ENCODE measurements around the gene DOCK10.

DOCK10 gene

DNA sequence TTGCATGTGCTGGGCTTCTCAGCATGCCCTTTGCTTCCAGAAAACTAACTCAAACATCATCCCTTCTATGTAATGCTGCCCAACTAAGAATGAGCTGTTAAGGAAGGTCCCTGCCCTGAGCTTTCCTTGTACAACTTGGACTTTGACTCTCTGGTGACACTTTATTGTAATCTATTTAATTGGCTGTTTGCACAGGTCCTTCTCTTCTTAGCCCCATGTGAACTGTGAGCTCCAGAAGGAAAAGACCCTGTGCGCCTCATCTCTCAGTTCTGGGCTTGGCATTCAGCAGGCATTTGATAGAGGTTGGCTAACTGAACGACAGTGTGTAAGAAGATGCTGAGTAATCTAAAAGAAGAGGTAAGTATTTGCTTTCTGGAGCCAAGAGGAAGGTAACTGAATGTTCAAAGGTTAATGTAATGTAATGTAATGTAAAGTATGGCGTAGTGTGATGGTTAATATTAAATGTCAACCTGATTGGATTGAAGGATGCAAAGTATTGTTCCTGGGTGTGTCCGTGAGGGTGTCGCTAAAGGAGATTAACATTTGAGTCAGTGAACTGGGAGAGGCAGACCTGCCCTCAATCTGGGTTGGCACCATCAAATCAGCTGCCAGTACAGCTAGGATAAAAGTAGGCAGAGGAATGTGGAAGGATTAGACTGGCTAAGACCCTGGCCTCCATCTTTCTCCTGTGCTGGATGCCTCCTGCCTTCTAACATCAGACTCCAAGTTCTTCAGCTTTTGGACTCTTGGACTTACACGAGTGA, 265.3 kb downstream of the DOCK10 start:
- DNase-seq (ENCODE audit: low spot score): no peak

DNA sequence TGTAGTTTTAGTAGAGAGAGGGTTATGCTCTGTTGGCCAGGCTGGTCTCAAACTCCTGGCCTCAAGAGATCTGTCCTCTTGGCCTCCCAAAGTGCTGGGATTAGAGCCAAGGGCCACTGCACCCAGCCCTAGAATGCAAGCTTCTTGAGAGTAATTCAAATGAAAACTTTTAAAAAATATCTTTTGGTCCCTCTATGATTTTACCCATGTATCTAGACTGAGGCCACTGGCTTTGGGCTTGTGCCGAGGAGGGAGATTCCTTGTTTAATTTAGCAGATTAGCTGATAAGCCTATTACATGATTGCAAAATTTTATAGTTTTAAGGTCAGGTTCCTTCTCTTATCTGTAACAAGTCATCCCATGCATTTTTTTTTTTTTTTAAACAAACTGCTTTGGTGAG, 266.6 kb downstream of the DOCK10 start:
- no peak for DNase-seq (ENCODE audit: low spot score)

DNA sequence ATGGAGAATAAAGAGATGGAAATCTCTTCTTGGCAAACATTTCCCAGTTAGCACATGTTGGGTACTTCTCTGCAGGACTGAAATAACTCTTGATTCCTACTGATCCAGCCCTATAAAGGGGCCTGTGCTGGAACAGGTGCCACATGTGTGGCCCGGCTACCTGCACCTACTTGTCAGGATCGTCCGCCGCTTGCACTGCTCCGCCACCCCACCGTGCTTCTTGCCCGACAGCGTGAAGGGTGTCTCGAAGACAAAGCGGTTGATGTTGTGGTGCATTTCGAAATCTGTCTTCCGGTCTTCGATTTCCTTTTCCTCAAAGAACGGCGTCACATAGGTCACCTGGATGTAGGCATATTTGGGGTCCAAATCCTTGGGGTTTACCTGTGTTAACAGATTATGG, 267.5 kb downstream of the DOCK10 start:
- no peak for DNase-seq (ENCODE audit: low spot score)

DNA sequence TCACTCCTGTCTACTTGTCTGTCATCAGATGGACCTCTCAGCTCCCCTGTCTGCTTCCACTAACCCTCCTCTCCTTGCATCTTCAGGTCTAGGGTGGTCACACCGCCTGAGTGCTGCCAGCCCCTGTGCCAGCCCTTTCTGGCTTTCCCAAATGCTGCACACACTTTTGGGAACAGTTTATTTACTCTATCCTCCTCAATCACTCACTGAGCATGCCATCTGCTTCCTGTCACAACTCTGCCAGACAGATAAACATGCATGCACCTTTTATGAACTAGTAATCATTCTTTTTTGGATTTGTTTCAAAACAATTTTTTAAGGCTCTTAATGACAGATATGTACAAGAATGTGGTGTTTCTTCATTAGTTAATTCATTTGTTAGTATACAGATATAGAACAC, 269.8 kb downstream of the DOCK10 start:
- DNase-seq (ENCODE audit: low spot score): no peak

DNA sequence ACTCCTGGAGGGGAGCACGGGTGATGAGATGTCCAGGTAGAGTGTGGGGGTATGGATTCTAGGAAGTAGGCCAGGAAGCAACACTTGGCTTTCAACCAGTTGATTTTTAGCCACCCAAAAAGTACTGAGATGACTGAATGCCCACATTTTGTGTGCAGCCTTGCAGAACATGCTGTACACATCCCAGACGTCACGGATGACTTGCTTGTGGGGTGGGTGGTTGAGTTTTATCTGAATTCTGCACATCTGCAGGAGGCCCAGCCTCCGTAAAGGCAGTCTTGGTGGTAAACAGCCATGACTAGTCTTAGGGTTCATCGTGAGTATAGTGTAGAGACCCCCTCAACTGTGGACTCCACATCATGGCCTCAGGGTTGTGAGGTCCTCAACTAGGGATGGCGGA, 272.8 kb downstream of the DOCK10 start:
- no peak for DNase-seq (ENCODE audit: low spot score)

DNA sequence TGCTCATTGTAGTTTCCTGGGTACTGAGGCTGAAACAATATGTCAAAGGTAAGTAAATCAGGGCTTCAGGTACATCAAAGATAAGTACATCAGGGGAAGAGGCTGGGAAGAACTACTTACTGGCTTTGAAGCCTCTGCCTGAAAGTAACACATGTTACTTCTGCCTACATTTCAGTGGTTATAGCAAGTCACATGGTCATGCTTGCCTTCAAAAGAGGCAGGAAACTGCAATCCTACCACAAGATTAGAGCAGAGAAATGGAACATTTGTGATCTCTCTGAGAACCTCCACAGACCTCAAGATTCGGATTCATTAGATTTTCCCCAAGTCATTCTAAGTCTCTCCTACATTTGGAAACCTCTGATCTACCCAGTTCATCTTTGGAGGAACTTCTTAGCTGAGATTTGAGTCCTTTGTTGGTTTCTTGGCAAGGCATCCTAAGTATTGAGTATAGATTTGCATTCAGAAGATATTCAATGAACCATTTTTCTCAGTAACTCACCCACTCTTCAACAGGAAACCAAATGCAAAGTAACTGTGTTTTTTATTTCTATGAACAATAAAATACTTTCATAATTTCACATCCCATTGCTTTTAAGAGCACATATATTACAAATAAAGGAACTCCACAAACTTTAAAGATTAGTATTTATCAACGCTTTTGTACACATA, 277.6 kb downstream of the DOCK10 start:
- DNase-seq (ENCODE audit: low spot score): no peak

DNA sequence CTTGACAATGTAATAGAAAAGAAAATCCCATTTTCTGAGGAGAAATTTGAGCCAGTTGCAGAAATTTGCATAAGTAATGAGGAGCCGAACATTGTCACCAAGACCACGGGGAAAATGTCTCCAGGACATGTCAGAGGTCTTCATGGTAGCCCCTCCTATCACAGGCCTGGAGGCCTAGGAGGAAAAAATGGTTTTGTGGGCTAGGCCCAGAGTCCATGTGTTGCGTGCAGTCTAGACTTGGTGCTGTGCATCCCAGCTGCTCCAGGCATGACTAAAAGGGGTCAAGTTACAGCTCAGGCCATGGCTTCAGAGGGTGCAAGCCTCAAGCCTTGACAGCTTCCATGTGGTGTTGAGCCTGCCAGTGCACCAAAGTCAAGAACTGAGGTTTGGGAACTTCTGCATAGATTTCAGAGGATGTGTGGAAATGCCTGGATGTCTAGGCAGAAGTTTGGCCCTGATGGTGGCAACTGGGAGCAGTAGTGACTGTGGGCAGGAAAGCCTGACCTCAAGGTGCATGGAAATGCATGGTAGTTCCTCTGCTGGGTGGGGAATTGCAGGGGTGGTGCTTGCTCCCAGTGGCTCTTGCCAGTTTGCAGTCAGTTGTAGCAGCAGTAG, 284.2 kb downstream of the DOCK10 start:
- DNase-seq (ENCODE audit: low spot score): no peak

DNA sequence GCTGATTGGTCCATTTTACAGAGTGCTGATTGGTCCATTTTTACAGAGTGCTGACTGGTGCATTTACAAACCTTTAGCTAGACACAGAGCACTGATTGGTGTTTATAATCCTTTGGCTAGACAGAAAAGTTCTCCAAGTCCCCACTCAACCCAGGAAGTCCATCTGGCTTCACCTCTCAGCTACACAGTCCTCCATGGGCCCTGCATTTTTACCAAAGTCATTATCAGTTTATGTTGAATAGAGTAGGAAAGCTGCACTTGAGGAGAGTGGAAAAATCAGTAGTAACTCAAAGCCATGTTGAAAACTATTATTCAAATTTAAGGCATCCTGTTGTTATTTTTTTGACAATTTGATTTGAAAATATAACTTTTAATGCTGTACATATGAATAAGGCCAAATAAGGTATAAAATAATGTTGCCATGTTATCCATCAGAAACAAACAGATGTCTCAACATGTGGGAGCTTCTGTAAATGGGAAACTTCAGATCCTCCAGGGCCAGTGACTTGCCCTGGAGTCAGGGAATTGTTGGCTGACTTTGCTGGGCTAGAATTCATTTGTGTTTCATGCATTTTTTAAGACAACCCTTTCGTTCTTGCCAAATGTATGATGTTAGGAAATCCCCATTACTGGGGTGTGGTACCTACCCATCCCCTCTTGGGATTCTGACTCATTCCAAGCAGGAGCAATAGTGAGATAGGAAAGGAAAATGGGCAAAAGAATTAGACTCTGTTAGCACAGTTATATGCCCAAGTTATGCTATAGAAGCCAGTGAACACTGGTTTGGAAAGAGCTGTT, 288.3 kb downstream of the DOCK10 start:
- DNase-seq (ENCODE audit: low spot score): no peak

DNA sequence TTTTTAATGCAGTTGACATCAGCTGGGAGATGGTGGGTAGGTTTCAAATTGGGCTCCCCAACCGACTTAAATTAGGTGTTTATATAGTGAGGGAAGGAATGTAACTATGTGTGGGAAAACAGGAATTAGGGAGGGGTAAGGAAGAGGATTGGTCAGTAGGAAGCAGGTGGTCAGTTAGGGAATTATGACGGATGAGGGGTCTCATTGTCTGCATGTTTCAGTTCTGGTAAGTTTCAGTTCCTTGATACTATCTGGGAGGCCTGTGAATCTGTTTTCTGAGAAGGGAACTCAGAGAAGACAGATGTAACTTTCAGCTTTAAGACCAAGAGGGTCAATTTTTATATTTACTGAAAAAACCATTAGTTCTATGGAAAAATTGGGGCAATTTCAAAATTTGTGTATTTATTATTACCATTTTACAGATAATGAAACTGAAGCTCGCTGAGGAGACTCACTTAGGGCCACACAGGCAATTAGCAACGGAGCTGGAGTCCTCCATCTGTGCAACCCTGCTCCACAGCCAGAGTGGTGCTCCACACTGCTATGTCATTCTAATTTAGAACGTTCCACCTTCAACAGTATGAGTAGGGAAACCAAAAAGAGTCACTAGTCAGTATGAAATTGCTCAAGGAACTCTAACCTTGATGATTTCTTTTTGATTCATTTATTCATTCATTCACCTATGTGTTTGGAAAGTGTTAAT, 290.1 kb downstream of the DOCK10 start:
- no peak for DNase-seq (ENCODE audit: low spot score)

DNA sequence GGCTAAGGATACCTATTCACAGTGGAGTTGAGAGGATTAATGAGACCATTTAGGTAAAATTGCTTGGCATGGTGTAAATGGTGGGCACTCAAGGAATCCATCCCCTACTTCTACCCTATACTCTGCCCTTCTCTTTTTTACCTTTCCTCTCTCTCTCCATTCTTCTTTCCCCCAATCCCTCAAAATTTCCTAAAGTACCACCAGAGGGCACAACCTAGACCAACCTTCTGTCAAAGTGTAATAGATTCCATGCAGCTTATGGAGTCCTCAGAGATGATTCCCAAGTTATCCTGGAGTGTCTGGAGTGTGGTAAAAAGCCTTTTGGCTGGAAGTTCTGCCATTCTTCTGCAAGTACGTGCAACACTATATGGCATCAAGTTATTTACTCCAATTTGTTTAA, 293.1 kb downstream of the DOCK10 start:
- no peak for DNase-seq (ENCODE audit: low spot score)

DNA sequence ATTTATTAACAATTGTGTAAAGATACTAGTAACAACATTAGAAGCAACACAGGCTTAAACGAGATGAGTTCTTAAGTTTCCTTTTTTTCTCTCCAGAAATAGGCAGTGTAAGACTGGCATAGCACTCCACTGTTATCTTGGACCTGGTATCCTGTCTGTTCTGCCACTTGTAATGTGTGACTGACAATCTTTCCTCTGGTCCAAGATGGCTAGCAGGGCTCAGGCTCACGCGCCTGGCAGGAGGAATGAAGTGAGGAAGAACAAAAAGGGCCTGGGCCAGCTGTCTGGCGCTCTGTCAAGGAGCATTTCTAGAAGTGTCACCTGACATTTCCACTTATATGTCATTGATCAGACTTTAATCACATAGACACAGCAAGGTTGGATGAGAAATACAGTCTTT, 294.5 kb downstream of the DOCK10 start:
- no peak for DNase-seq (ENCODE audit: low spot score)

DNA sequence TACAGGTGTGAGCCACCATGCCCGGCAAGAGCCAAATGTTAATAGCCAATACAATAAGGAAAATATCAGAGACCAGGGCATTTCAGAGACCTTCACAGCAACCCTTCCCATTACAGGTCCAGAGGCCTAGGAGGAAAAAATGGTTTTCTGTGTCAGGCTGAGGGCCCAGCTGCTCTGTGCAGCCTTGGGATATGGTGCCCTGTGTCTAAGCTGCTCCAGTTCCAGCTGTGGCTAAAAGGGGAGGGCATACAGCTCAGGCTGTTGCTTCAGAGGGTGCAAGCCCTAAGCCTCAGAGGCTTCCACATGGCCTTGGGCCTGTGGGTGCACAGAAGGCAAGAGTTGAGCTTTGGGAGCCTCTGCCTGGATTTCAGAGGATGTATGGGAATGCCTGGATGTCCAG, 306.0 kb downstream of the DOCK10 start:
- DNase-seq (ENCODE audit: low spot score): no peak

DNA sequence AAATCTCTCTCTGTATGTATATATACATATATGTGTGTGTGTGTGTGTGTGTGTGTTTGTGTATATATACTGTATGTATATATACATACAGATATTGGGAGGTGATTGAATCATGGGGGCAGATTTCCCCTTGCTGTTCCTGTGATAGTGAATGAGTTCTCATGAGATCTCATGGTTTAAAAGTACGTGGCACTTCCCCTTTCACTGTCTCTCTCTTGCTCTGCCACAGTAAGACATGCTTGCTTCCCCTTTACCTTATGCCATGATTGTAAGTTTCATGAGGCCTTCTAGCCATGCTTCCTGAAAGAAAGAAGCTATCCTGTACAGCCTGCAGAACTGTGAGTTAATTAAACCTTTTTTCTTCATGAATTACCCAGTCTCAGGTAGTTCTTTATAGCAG, 307.3 kb downstream of the DOCK10 start:
- no peak for DNase-seq (ENCODE audit: low spot score)

DNA sequence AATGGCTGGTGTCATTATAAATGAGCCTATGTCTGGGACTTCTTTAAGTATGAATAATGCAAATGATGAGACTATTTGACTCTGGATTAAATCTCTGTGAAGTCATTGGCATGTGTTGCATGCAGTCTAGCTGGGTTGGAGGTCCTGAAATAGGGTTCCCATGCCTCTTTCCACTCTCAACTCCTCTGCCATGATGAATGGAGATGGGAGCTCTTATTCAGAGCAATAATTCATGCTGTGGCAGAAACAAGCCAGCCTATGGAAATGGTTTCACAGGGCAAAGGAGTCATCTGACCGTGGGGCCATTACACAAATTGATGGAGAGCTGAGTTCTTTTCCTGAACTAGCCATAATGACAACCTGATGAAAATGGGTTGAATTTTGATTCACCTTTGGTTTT, 310.6 kb downstream of the DOCK10 start:
- no peak for DNase-seq (ENCODE audit: low spot score)

DNA sequence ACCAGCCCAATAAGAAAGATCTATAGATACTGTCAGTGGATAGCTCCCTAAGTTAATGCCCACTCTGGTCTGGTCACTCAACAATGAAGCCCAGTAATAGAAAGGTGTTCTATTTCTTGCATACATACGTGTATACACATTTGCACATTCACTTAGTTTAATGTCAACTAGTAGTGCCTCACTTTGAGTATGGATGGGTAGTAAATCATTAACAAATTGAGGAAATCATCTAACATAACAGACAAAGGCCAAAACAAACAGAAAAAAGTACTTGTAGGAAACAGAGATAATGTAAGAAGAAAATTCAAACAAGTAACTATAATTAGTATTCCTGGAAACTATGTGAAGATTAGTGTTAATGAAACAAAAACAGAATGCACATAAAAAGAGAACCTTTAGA, 312.8 kb downstream of the DOCK10 start:
- DNase-seq (ENCODE audit: low spot score): no peak

DNA sequence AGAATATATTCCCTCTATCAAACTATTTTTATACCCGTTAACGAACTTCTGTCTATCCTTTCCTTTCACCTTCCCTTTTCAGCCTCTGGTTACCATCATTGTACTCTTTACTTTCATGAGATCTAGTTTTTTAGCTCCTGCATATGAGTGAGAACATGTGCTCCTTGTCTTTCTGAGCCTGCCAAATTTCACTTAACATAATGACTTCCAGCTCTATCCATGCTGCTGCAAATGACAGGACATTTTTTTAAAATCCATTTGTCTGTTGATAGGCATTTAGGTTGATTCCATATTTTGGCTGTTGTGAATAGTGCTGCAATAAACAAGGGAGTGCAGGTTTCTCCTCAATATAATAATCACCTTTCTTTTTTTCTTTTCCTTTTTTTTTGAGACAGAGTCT, 317.9 kb downstream of the DOCK10 start:
- no peak for DNase-seq (ENCODE audit: low spot score)

DNA sequence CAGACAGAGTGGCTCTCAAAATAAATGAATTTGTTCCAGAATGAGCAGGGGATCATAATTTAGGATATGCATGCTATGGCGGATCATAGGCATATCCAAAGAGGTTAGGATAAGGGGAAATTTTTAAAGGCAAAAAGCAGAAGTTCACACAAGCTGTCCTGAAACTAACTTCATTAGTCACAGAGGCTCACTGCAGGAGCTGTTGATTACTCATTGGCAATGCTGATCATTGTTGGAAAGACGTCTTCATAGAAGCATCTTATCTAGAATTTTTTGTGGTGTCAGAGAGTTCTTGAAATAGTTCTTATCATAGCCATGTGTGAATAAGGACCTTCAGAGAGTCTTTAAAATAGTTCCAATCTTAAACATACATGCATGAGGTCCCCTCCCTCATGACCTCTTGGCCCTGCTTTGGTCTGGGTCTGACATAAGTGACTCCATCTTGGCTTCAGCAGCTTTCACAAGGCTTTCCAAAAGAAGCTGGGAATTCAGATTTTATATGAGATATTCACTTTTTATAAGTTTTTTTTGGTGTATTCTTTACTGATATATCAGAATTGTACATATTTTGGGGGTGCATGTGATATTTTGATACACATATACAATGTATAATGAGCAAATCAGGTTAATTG, 318.6 kb downstream of the DOCK10 start:
- no peak for DNase-seq (ENCODE audit: low spot score)

DNA sequence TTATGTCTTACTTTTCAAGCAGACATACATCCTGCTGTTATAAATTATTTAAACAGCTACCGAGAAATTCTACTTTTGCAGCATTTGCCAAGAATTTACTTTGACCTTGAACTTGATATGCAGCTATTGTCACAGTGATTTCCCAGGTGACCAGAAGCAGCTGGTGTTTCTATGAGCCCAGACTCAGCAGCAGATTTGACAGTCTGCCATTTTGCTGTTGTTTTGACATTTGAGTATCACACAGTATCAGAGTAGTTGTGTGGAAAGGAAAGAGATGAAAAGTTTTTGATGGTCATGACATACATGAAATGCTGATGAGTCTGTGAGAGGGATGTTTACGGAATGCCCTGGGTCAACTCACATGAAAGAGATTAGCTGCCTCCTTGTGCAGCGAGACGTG, 319.5 kb downstream of the DOCK10 start:
- DNase-seq (ENCODE audit: low spot score): no peak

DNA sequence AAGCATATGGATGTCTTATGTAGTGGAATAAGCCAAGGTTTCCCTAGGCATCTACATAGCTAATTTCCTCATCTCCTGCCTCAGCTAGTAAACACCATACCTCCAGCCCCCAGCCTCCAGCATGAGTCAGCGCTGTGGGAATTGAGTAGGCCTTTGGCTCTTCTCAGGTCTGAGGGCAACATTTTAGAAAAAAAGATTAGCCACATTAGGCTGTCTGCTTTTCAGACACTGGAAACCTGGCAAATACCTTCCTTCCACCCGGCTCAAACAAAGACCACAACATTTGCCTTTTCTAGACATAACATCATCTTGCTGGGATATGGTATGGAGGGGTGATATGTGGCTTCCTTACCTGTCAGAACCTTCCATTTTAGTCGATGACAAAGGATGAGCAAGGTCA, 320.0 kb downstream of the DOCK10 start:
- DNase-seq (ENCODE audit: low spot score): no peak

DNA sequence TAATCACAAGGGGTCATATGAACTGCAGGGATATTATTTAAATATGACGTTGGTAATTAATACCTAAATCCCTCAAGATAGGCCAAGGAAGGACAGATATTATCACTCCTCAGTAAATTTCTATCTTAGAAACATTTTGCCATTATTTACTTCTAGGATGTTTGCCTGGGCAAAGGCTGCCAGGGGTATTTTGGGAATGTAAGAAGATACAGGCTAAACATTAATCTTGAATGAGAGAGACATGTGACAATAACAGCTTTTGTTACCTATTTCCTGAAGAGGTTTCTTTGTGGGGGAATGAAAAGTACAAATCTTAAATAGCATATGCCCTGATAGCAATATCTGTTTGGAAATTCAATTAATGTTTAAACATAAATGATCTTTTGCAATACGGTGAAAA, 325.3 kb downstream of the DOCK10 start:
- DNase-seq (ENCODE audit: low spot score): no peak

DNA sequence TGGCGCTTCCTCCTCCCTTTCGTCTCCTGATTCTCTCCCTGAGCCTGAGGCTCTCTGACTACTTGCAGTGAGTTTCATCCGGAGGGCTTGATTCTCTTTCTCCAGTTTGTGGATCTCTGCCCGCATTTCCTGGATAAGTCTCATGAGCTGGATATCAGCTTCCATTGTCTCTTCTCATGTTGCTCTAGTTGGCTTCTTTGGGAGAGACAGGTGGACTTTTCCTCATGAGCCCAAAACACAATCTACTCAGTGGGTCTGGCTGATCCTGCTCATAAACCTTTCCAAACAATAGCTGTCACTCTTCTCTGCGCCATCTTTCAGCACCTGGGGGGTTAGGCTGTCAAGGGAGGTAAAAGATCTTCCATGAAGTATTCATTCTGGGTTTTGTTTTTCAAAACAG, 326.1 kb downstream of the DOCK10 start, which contains the start of gene CCDC195:
TSS of gene CCDC195 (minus strand) at position 165 of the 400 bp plus-strand sequence. CDS start at position 165, 0 bp downstream.
- no peak for DNase-seq (ENCODE audit: low spot score)
